AG04449 (cell line): Measurements from ENCODE around the gene NRAS.

ENCODE experiments used
- CTCF ChIA-PET: fragments of 350-600 bp; formaldehyde crosslinking; extraction: SDS; loops from one replicate; lab custom pipeline; 2021; ENCODE audit warnings: antibody characterized with exemption; lab: Yijun Ruan, JAX
- POLR2A ChIA-PET: fragments of 400-600, 350-600 bp; formaldehyde crosslinking; extraction: SDS; loops from one replicate; lab custom pipeline; 2020; ENCODE audit warnings: antibody characterized with exemption, inconsistent platforms; lab: Yijun Ruan, JAX
- DNase-seq: peaks from one replicate; pipeline ENCODE4 v3.0.0-alpha.2; 2010; ENCODE audit warnings: low read depth, low spot score
- H3K4me3 ChIP-seq: 2 replicates; pipeline ENCODE4 v1.5.1; 2011; ENCODE audit warnings: low read depth, mild to moderate bottlenecking, control low read depth, low read length
- CTCF ChIP-seq: IDR thresholded peaks from one replicate; pipeline ENCODE4 v1.5.1; 2011; ENCODE audit warnings: mild to moderate bottlenecking, moderate library complexity, low read length, control low read depth, inconsistent platforms; ENCODE audit not compliant: insufficient read depth; ENCODE audit errors: missing control alignments

NRAS gene

GRCh38 chr1:114729782-114730181 lies 13.2 kb upstream of the NRAS start:
- ChIA-PET POLR2A (no interaction called here), CTCF (no interaction called here)
- no peak for TF ChIP-seq CTCF
- H3K4me3 ChIP-seq, result no peak overlapping the region
- no peak for DNase-seq

GRCh38 chr1:114728553-114728952 lies 12.0 kb upstream of the NRAS start:
- no peak for DNase-seq
- H3K4me3 ChIP-seq, result no peak overlapping the region
- no peak for TF ChIP-seq CTCF
- CTCF ChIA-PET, result no interaction called here
- POLR2A ChIA-PET, result no interaction called here

DNA sequence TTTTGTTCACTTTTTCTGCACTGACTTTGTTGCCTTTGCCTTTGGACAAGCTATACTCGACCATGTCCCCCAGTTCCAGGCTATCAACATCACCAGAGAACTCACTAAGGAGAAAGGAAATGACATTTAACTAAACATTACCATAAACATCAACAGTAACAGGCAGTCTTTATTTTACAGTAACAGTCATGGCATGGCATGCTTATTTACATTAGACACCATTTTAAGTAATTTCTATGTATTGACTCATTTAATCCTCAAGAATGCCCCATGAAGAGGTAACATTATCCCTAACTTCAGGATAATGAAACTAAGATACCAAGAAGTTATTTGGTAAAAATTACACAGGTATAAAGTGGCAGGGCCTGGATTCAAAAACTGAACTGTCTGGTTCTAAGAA lies 8.7 kb upstream of the NRAS start:
- no peak for DNase-seq
- TF ChIP-seq CTCF, result no peak
- H3K4me3 ChIP-seq, result no peak overlapping the region
- POLR2A ChIA-PET, result no interaction called here
- CTCF ChIA-PET, result no interaction called here

- no peak overlapping the region for H3K4me3 ChIP-seq
- ChIA-PET CTCF (no interaction called here), POLR2A (no interaction called here)
- DNase-seq, result no peak
- TF ChIP-seq CTCF, result no peak
These were observed 7.3 kb upstream of the NRAS start for GRCh38 chr1:114723915-114724314.

GRCh38 chr1:114723457-114723856 lies 6.9 kb upstream of the NRAS start:
- CTCF ChIA-PET, result no interaction called here
- H3K4me3 ChIP-seq, result no peak overlapping the region
- no peak for TF ChIP-seq CTCF
- POLR2A ChIA-PET, result no interaction called here
- no peak for DNase-seq

- ChIA-PET POLR2A (interaction anchor here (0.8 kb wide), 1 partner anchor 36 kb away, joined by 3 read pairs; no protein-coding TSS in a partner anchor), CTCF (interaction anchor here (1.6 kb wide), 1 partner anchor 22 kb away, joined by 3 read pairs; no protein-coding TSS in a partner anchor)
These were observed 3.9 kb upstream of the NRAS start for GRCh38 chr1:114720492-114720891.

More at GRCh38 chr1:114720492-114720891, 3.9 kb upstream of the NRAS start:
- no peak for TF ChIP-seq CTCF
- no peak overlapping the region for H3K4me3 ChIP-seq
- no peak for DNase-seq
